Fibroblast of mammary gland (primary cell): Measurements from ENCODE around the gene PTCD1.
"Not testable (repeated sequence)": the region's sequence is repeated elsewhere in the genome, so short reads cannot be mapped to it uniquely, and the experiment has no call there.

Experiments used
- DNase-seq: peaks from one replicate; pipeline ENCODE4 v3.0.0-alpha.2; 2010; ENCODE audit warnings: low read depth
- H3K4me3 ChIP-seq: 2 replicates; pipeline ENCODE4 v1.5.1; 2011; ENCODE audit warnings: low read depth, mild to moderate bottlenecking, low read length, moderate library complexity; ENCODE audit not compliant: control insufficient read depth
- CTCF ChIP-seq: conservative IDR thresholded peaks from 2 replicates; pipeline ENCODE4 v1.5.1; 2011; ENCODE audit warnings: low read depth, low read length, inconsistent platforms; ENCODE audit not compliant: control insufficient read depth, insufficient read depth

PTCD1 gene

GRCh38 chr7:99440195-99440594, 1.6 kb upstream of the PTCD1 start:
- DNase-seq, result peak; percentile 23
- H3K4me3 ChIP-seq, result peak overlapping the region; percentile 77

GRCh38 chr7:99437946-99438572, 539 bp downstream of the PTCD1 start:
- no peak for TF ChIP-seq CTCF
- H3K4me3 ChIP-seq, result peak overlapping the region; percentile 77
- no peak for DNase-seq

More at GRCh38 chr7:99440195-99440594, 1.6 kb upstream of the PTCD1 start:
- no peak for TF ChIP-seq CTCF

GRCh38 chr7:99433158-99433557, 5.4 kb downstream of the PTCD1 start:
- TF ChIP-seq CTCF, result no peak
- no peak for DNase-seq
- no peak overlapping the region for H3K4me3 ChIP-seq

- not testable (repeated sequence) for DNase-seq, H3K4me3 ChIP-seq
Measured at GRCh38 chr7:99431756-99432540, 6.7 kb downstream of the PTCD1 start.

GRCh38 chr7:99429756-99430155, 8.8 kb downstream of the PTCD1 start:
- H3K4me3 ChIP-seq, result no peak overlapping the region
- DNase-seq, result no peak
- TF ChIP-seq CTCF, result no peak

- no peak overlapping the region for H3K4me3 ChIP-seq
- DNase-seq, result no peak
- no peak for TF ChIP-seq CTCF
Measured at GRCh38 chr7:99428972-99429566, 9.5 kb downstream of the PTCD1 start.
